ENCODE data around the gene ZNF600. TPM values are rescaled to one million over a fixed set of nuclear protein-coding genes. Genes with fewer than 3 reads are reported as not detected.

The ZNF600 gene
- total and polyA plus RNA-seq, 2 of the 8 experiments (the other 6 are each of a cell fraction or from before 2014, with no cell fraction given), result 2.1 to 8.0 TPM

GRCh38 chr19:52825765-52826164, 39.2 kb upstream of the ZNF600 start:
- H2AK5ac ChIP-seq (ENCODE audit: low read depth, low read length), result no peak overlapping the region
- WGBS, 2 experiments (ENCODE audit: extremely low coverage in 1 of 2, insufficient coverage in 1 of 2, insufficient read length in 1 of 2, insufficient replicate concordance in 2 of 2, low coverage in 1 of 2, low lambda C conversion rate in 2 of 2, missing lambda C conversion rate in 1 of 2), result 96% methylated on average over 5 of the region's 5 CpGs; no CpG with 5 or more reads in 1 of the 2 experiments
- CTCF ChIA-PET (ENCODE audit: partially characterized antibody), result interaction anchor here (1.0 kb wide), 1 partner anchor 8 kb away, joined by 3 read pairs; no protein-coding TSS in a partner anchor

More at GRCh38 chr19:52825765-52826164, 39.2 kb upstream of the ZNF600 start:
- no peak overlapping the region for H2BK120ac ChIP-seq (replicated peaks; ENCODE audit: low read depth, low read length)
- no peak overlapping the region for H3K14ac ChIP-seq (ENCODE audit: insufficient read length)
- no peak overlapping the region for H3K4me3 ChIP-seq (ENCODE audit: extremely low read depth in 1 of 4, insufficient read depth in 2 of 4, low read depth in 3 of 4, low read length in 4 of 4)
- H3K4ac ChIP-seq (replicated peaks; ENCODE audit: insufficient read length, low read depth, low read length), result no peak overlapping the region
- no peak overlapping the region for H2BK12ac ChIP-seq (ENCODE audit: low read depth, low read length)
- TF ChIP-seq TBP (IDR thresholded peaks at IDR 0.05; ENCODE audit: low read depth, low read length), result no peak
- no peak for TF ChIP-seq BCL11A (IDR thresholded peaks at IDR 0.05; ENCODE audit: low read depth in 2 of 2, low read length in 2 of 2)
- no peak for TF ChIP-seq GABPA (IDR thresholded peaks at IDR 0.05; ENCODE audit: borderline replicate concordance, insufficient read depth, low read length)
- no peak overlapping the region for H3K56ac ChIP-seq (replicated peaks; ENCODE audit: insufficient read length, low read depth, low read length)
- 0 out of 7 replicates have a peak, but pooled peaks cover 0 to 2% (median 0%) of the 10 kb centered on the region in 4 experiments for H3K27me3 ChIP-seq (replicated peaks in 1 of 4; ENCODE audit: control insufficient read depth in 3 of 4, extremely low read depth in 1 of 4, insufficient read depth in 3 of 4, low read length in 3 of 4)
- H3K4me1 ChIP-seq (replicated peaks in 1 of 4; ENCODE audit: control insufficient read depth in 3 of 4, insufficient read depth in 4 of 4, low read length in 3 of 4), result no peaks in the 10 kb centered on the region; a peak in 1 of 7 replicates
- no peak overlapping the region for H4K5ac ChIP-seq (ENCODE audit: insufficient read length, low read depth, low read length)
- H4K8ac ChIP-seq (ENCODE audit: extremely low read depth, insufficient read depth, low read length), result no peak overlapping the region
- H3K23ac ChIP-seq (ENCODE audit: insufficient read length), result no peak overlapping the region
- no peak overlapping the region for H3K18ac ChIP-seq (ENCODE audit: extremely low read depth, low read length)
- no peak overlapping the region for H3K4me2 ChIP-seq (ENCODE audit: insufficient read depth in 1 of 2, low read depth in 2 of 2, low read length in 2 of 2)
- no peak overlapping the region for H3K27ac ChIP-seq (ENCODE audit: low read depth, low read length)
- no peaks in the 10 kb centered on the region for H4K20me1 ChIP-seq (replicated peaks in 1 of 2; ENCODE audit: control insufficient read depth in 1 of 2, insufficient read depth in 2 of 2, low read length in 2 of 2)
- H3K9me3 ChIP-seq (ENCODE audit: insufficient read depth in 2 of 2, low read depth in 1 of 2, low read length in 1 of 2), result no peaks in the 10 kb centered on the region
- H3K79me1 ChIP-seq (ENCODE audit: low read depth, low read length), result no peaks in the 10 kb centered on the region
- POLR2A ChIA-PET (ENCODE audit: partially characterized antibody), result no interaction called here
- no peak overlapping the region for H2AFZ ChIP-seq (ENCODE audit: low read length)
- no peak overlapping the region for H3K9ac ChIP-seq (replicated peaks in 1 of 4; ENCODE audit: extremely low read depth in 1 of 4, low read depth in 3 of 4, low read length in 3 of 4)
- no peaks in the 10 kb centered on the region for H3K79me2 ChIP-seq (ENCODE audit: control insufficient read depth in 1 of 2, insufficient read depth in 2 of 2, low read length in 2 of 2)
- FAIRE-seq, result no peak
- H3K36me3 ChIP-seq (ENCODE audit: control insufficient read depth in 2 of 4, insufficient read depth in 4 of 4, low read length in 3 of 4), result no peaks in the 10 kb centered on the region
- peaks cover 2% of the 10 kb centered on the region; the same call in 1 of the 2 replicates for H3K23me2 ChIP-seq (ENCODE audit: low read depth, low read length)
- no peak overlapping the region for H2BK5ac ChIP-seq (ENCODE audit: low read depth, low read length)
- no peak overlapping the region for H4K91ac ChIP-seq (replicated peaks; ENCODE audit: insufficient read length, low read length)
- no peak overlapping the region for H2BK20ac ChIP-seq (ENCODE audit: low read length)
- DNase-seq (ENCODE audit: low read depth in 1 of 2, low spot score in 2 of 2), result no peak
- no peak overlapping the region for H2BK15ac ChIP-seq (ENCODE audit: low read length)

Data from H1 (cell line).